Mesothelial cell of epicardium (in vitro differentiated cells): ENCODE measurements around the gene MRPS18B. TPM values are rescaled to one million over a fixed set of nuclear protein-coding genes. Genes with fewer than 3 reads are reported as not detected.

Source experiments
- DNase-seq, 2 experiments: peaks; one replicate each; pipeline ENCODE4 v3.0.0; 2021; ENCODE audit warnings: low spot score in 2 of 2; ENCODE audit not compliant: unreplicated experiment in 2 of 2
- H3K27ac Mint-ChIP-seq: 2 replicates; pipeline ENCODE4 v1.8.0; 2021; ENCODE audit warnings: mixed read lengths
- H3K27me3 Mint-ChIP-seq: 2 replicates; pipeline ENCODE4 v1.8.0; 2021; ENCODE audit warnings: low read depth, mixed read lengths
- H3K36me3 Mint-ChIP-seq: 2 replicates; pipeline ENCODE4 v1.8.0; 2021; ENCODE audit warnings: mixed read lengths
- H3K4me1 Mint-ChIP-seq: 2 replicates; pipeline ENCODE4 v1.8.0; 2021; ENCODE audit warnings: mixed read lengths
- H3K4me3 Mint-ChIP-seq: 2 replicates; pipeline ENCODE4 v1.8.0; 2021; ENCODE audit warnings: mild to moderate bottlenecking, moderate library complexity, mixed read lengths
- H3K9me3 Mint-ChIP-seq: 2 replicates; pipeline ENCODE4 v1.8.0; 2021; ENCODE audit warnings: mixed read lengths
- total RNA-seq: library from RNA; stranded (reverse); gene quantifications from 3 replicates; pipeline ENCODE4 v1.2.1, GENCODE V29; 2021
- TF ChIP-seq, protein P1 (sequence below): fragments of 200-600 bp; sonication (generic); IDR thresholded peaks from one replicate; pipeline ENCODE4 v1.5.0; 2021; ENCODE audit warnings: antibody characterized with exemption; ENCODE audit not compliant: unreplicated experiment

MRPS18B gene
- total RNA-seq, 1 donor from 2014 or later: 29.8 TPM

DNA sequence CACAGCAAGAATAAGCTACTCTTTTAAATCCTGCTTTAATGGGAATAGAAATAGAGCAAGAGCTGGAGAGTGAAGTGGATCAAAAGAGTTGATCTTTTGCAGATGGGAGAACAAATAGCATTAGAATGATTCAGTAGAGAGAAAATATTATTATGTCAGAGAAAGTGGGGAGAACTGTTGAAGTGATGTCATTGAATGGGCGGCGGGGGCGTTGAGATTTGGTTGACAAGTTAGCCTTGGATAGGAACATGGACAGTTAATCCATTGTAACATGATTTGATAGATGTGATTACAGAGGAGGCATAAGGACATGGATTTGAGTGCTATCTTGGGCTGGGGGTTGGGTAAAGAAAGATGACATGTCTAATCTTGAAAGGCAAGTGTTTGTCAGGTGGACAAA, 18.2 kb downstream of the MRPS18B start:
- H3K36me3 Mint-ChIP-seq: peaks cover 43% of the 10 kb centered on the region
- DNase-seq: no peak
- H3K9me3 Mint-ChIP-seq: peaks cover 5% of the 10 kb centered on the region
- TF ChIP-seq, protein P1, sequence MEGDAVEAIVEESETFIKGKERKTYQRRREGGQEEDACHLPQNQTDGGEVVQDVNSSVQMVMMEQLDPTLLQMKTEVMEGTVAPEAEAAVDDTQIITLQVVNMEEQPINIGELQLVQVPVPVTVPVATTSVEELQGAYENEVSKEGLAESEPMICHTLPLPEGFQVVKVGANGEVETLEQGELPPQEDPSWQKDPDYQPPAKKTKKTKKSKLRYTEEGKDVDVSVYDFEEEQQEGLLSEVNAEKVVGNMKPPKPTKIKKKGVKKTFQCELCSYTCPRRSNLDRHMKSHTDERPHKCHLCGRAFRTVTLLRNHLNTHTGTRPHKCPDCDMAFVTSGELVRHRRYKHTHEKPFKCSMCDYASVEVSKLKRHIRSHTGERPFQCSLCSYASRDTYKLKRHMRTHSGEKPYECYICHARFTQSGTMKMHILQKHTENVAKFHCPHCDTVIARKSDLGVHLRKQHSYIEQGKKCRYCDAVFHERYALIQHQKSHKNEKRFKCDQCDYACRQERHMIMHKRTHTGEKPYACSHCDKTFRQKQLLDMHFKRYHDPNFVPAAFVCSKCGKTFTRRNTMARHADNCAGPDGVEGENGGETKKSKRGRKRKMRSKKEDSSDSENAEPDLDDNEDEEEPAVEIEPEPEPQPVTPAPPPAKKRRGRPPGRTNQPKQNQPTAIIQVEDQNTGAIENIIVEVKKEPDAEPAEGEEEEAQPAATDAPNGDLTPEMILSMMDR: no peak
- H3K4me1 Mint-ChIP-seq: no peaks in the 10 kb centered on the region
- H3K27ac Mint-ChIP-seq: no peak overlapping the region
- no peak overlapping the region for H3K4me3 Mint-ChIP-seq
- H3K27me3 Mint-ChIP-seq: no peaks in the 10 kb centered on the region

DNA sequence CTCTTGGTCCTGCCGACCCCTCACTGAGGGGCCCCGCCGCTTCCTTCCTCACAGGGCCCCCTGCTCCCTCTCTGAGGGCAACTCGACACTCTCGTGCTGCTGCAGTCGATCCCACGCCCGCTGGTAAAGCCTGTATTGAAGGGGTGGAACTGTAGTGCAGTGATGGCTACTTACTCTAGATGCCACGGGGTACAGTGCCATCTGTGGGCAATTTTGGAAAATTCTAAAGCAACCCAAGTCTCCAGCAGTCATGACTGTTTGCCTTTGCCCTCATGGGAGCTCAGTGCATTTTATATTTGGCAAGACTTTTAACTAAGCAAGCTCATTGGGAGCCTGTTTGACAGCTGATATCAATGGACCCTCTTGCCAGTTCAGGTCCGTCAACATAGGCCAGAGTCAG, 22.8 kb downstream of the MRPS18B start:
- no peak overlapping the region for H3K27ac Mint-ChIP-seq
- H3K9me3 Mint-ChIP-seq: no peaks in the 10 kb centered on the region
- no peaks in the 10 kb centered on the region for H3K27me3 Mint-ChIP-seq
- TF ChIP-seq, protein P1: no peak
- no peak for DNase-seq
- peaks cover 2% of the 10 kb centered on the region for H3K4me1 Mint-ChIP-seq
- H3K4me3 Mint-ChIP-seq: no peak overlapping the region
- peaks cover 43% of the 10 kb centered on the region for H3K36me3 Mint-ChIP-seq

DNA sequence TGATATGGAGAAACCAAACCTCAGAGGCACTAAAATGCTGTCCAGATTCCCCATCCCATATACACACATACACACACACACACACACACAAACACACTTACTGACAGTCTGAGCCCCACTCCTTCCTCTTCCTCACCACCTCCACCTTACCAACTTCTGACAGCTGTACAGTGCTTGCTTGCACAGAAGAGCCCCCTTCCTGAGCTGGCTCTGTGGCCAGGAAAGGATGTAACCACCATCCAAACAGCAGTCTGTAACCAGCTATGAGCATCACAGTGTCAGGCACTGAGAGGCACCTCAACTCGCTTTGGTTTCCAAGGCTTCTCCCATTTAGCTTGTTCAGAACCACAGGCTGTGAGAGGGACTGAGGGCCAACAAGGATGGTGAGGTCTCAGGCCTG, 23.4 kb downstream of the MRPS18B start:
- peaks cover 7% of the 10 kb centered on the region for H3K4me1 Mint-ChIP-seq
- peaks cover 43% of the 10 kb centered on the region for H3K36me3 Mint-ChIP-seq
- no peaks in the 10 kb centered on the region for H3K9me3 Mint-ChIP-seq
- H3K4me3 Mint-ChIP-seq: no peak overlapping the region
- H3K27me3 Mint-ChIP-seq: no peaks in the 10 kb centered on the region
- no peak for DNase-seq
- TF ChIP-seq, protein P1: no peak
- no peak overlapping the region for H3K27ac Mint-ChIP-seq

DNA sequence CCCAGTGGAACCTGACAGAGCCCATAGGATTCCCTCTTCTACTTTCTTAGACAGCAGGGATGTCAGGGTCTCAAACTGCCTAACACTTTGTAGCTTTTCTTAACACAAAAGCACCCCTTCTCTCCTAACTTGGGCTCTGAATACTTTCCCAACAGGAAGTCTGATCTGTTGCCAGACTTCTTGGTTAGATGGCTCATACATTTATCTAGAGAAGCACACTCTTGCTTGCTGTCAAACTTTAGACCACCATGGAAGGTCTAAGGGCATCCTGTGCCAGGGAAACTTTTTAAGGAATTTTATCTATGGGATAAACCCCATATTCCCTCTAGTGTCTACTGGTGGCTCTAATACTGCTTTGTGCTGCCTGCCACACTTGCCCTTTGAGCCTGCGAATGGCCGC, 26.0 kb downstream of the MRPS18B start:
- no peaks in the 10 kb centered on the region for H3K9me3 Mint-ChIP-seq
- peaks cover 21% of the 10 kb centered on the region for H3K4me1 Mint-ChIP-seq
- TF ChIP-seq, protein P1: no peak
- no peak for DNase-seq
- H3K27me3 Mint-ChIP-seq: no peaks in the 10 kb centered on the region
- no peak overlapping the region for H3K27ac Mint-ChIP-seq
- H3K4me3 Mint-ChIP-seq: no peak overlapping the region
- H3K36me3 Mint-ChIP-seq: peaks cover 38% of the 10 kb centered on the region

DNA sequence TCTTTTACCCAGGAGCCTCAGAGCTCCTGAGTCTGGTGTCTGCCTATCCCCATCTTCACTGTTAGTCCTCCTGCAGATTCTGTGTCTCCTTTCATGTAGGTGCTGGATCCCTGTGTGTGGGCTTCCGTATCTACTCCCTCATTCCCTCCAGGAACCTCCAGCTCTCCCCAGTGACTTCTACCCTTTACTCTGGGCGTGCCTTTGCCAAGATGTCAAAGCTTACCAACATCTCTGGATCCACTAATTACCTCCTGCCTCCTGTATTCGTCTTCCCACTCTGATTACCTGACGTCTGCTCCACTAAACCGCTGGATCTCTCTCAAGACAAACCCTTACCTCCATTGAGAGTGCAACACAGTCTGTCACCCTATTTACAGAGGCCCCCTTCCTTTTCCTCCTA, 27.1 kb downstream of the MRPS18B start:
- H3K36me3 Mint-ChIP-seq: peaks cover 38% of the 10 kb centered on the region
- peak overlapping the region; percentile 60 for H3K27ac Mint-ChIP-seq
- TF ChIP-seq, protein P1: no peak
- no peaks in the 10 kb centered on the region for H3K27me3 Mint-ChIP-seq
- H3K4me3 Mint-ChIP-seq: no peak overlapping the region
- peaks cover 21% of the 10 kb centered on the region for H3K4me1 Mint-ChIP-seq
- no peaks in the 10 kb centered on the region for H3K9me3 Mint-ChIP-seq
- DNase-seq: no peak

DNA sequence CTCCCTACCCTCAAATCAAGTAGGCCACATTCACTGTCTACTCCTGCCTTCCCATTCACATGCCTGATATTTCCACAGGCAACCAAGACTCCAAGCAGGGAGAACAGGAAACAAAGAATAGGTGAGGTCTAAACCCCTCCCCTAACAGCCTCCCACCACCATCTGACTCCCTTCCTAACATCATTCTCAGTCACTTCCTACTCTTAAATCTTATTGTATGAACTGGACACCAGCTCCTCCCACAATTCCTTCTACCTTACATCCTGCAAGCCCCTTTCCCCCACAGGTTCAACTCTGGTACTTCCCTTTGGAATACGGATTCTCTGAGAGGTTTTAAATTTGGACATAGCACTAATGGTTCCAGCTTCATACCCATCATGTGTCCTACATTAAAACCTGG, 28.3 kb downstream of the MRPS18B start:
- H3K27me3 Mint-ChIP-seq: no peaks in the 10 kb centered on the region
- TF ChIP-seq, protein P1: no peak
- peak overlapping the region; percentile 85 for H3K27ac Mint-ChIP-seq
- DNase-seq: no peak
- H3K9me3 Mint-ChIP-seq: no peaks in the 10 kb centered on the region
- peaks cover 21% of the 10 kb centered on the region for H3K4me1 Mint-ChIP-seq
- H3K4me3 Mint-ChIP-seq: peak overlapping the region; percentile 83
- H3K36me3 Mint-ChIP-seq: peaks cover 32% of the 10 kb centered on the region
